Activated CD4-positive, alpha-beta T cell treated with anti-CD3 and anti-CD28 coated beads for 48 hours (primary cell): ENCODE data around the gene VDR.
A peak's percentile ranks its signal among the peaks of the same experiment; 100 is the strongest.

ENCODE experiments used
- DNase-seq: peaks from one replicate; pipeline ENCODE4 v3.0.0-alpha.2; 2020

The VDR gene

GRCh38 chr12:47864646-47865235, 40.1 kb downstream of the VDR start:
- no peak for DNase-seq

GRCh38 chr12:47863985-47864384, 40.8 kb downstream of the VDR start:
- DNase-seq = no peak

DNA sequence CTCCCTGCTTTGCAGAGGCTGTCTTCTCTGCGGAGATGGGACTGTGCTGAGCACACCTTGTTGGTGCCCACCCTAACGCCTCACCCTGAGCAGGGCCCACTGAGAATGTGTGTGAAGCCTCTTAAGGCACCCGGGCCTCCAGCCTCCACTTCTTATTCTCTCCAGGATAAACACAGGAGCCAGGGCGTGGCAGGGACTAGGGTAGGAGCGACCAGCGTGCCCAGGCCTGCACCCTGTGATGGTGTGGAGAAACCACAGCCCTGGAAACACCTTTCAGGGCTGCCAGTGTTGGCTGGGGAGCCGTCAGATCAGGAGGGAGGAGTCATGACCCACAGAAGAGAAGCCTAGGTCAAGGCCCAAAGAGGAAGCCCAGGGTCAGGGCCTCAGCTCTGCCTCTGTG, 41.3 kb downstream of the VDR start:
- DNase-seq = no peak

DNA sequence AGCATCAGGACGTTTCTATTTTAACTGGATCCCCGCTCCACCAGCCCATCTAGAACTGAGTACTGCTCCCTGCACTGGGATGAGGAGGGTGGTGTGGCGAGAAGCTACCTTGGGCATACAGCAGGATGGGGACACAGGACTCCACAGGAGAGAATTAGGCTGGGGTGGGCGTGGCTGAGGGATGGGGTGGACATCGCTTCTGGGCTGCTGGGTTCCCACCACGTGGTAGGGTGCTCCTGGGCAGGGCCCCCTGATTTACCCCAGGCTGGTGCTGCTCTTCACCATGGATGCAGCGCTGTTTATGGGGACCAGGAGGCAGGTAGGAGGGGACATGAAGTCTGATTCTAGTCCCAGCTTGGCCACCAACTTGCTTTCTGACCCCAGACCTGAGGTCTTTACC, 41.9 kb downstream of the VDR start:
- no peak for DNase-seq

DNA sequence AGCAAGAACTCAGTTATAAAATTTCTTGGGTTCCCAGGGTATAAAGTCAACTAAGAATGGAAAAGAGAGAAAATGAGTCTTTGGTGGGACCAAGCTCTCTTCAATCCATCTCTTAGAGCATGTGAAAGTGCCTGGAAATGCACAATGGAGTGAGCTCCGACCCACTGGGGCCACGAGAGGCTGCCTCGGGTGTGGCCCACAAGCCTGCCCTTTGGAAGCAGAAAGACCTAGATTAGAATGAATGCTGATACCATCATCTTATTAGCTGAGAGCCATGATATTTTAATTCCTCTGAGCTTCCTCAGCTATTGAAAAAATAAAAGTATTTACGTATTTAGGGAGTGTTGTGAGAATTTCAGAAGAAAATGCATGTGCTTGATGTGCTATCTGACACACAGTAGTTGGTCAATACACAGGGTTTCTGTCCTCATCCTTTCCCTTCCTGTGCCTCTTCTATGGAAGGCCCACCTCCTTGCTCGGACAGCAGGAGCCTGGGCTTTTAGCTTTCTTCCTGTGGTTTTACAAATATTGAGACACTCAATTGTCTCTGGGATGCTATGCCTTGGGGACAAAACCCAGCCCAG, 42.5 kb downstream of the VDR start:
- no peak for DNase-seq

- no peak for DNase-seq
Measured at GRCh38 chr12:47860873-47861272, 43.9 kb downstream of the VDR start.

GRCh38 chr12:47860279-47860841, 44.4 kb downstream of the VDR start:
- DNase-seq = peak; percentile 69

DNA sequence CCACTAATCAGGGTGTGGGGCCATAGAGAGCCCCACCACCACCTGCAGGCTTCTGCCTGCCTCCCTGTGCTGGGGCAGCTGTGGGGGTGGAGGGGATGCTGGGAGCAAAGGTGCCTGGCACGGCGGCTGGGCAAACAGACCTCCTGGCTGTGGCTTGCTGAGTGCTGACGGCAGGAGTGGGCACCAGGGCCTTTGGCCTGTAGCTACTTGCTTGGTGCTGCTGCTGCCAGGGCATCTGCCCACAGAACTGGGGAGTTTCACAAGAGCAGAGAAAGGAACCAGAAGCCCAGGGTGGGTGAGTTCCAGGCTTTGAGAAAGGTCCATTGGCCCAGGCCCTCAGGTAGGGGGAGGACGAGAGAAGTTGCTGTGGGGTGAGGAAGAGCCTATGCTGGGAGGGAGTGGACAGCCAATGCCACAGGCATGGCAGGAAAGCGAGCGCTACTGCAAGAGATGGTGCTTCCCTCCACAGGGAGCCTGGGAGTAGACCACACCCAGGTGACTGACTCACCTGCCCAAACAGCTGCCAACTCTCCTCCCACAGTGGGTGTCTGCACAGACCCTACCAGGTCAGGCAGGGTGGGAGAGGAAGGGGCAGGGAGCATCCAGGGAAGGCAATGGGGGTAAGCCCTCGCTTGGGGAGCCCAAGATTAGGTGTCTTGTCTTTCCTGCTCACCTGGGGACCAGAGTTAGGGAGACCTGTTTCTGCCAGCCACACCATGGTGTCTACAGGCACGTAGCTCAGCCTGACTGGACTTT, 46.1 kb downstream of the VDR start:
- DNase-seq = no peak

DNA sequence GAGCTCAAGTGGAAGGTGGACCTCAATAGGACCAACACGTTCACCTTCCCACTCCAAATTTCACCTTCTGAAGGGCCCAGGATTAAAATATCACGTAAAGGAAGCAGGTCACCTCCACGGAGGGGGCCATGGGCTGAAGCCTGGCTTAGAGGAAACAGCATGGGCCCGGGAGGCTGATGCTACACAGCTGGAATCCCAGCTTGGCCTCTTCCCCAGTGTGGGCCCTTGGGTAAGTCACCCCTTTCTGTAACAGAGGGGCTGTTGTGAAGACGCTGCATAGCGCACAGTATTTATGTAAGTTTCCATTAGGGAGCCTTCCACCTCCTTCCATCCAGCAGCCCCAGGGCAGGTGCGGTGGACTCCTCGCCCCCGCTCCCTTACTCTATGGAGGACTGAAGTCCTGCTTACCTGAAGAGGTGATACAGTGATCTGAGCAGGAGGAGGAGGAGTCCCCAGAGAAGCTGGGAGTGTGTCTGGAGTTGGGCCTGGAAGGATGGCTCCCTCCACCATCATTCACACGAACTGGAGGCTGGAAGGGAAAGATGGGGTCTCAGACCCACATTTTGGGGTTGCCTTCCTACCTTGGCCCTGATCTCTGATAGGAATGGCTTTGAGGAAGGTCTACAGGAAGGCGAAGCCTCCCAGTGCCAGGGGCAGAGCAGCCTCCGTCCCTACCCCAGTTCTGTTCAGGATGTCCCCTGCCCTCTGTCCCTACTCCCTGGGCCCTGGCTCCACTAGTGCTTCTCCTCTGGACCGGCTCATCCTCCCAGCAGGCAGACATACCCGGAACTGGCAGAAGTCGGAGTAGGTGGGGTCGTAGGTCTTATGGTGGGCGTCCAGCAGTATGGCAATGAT, 47.8 kb downstream of the VDR start:
- no peak for DNase-seq

- no peak for DNase-seq
Measured at GRCh38 chr12:47856094-47856493, 48.7 kb downstream of the VDR start.

- no peak for DNase-seq
Measured at GRCh38 chr12:47855502-47855901, 49.3 kb downstream of the VDR start.

DNA sequence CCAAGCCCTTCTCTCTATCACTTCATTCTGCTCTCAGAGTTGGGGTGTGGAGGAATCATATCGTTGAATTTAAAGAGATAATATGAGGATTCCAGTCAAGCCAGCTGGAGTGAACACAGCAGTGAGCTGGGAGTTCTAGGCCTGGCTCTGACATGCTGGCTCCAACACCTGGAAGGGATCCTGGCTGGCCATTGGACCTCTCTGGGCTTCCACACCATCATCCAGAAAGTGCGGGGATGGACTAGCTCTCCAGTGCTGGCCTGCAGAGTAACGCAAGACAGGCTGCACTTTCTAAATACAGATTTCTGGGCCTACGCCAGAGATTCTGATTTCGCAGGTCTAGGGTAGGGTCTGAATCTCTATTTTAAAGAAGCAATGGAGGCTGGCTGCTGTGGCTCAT, 50.3 kb downstream of the VDR start:
- no peak for DNase-seq

GRCh38 chr12:47852096-47852571, 52.7 kb downstream of the VDR start:
- DNase-seq = no peak

DNA sequence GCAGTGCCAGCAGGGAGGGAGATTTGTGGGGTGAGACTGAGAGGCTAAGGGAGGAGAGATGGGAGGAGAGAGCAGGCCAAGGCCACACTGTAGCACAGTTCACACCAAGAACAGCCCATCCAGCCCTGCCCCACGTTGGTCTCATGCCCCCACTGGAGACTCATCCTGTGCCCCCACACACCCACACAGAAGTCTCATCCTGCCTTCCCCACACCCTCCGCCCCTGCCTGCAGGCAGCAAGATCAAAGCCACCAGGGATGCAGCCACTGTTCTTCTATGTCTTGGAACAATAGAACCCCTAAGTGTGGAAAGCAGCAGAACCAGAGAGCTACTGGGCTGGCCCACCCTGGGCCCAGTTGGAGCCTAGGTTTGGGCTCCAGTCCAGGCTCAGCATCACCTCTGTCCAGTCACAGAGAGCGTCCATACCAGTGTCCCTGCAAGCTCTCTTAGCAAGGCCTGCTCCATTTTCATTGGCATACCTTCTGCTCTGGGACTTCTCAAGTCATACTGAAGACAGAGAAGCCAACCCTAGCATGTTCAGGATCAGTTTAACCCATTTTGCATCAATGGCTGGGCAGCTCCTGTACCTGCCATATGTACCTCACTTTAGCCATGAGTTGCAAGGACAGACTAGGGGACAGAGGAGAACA, 53.4 kb downstream of the VDR start:
- no peak for DNase-seq

DNA sequence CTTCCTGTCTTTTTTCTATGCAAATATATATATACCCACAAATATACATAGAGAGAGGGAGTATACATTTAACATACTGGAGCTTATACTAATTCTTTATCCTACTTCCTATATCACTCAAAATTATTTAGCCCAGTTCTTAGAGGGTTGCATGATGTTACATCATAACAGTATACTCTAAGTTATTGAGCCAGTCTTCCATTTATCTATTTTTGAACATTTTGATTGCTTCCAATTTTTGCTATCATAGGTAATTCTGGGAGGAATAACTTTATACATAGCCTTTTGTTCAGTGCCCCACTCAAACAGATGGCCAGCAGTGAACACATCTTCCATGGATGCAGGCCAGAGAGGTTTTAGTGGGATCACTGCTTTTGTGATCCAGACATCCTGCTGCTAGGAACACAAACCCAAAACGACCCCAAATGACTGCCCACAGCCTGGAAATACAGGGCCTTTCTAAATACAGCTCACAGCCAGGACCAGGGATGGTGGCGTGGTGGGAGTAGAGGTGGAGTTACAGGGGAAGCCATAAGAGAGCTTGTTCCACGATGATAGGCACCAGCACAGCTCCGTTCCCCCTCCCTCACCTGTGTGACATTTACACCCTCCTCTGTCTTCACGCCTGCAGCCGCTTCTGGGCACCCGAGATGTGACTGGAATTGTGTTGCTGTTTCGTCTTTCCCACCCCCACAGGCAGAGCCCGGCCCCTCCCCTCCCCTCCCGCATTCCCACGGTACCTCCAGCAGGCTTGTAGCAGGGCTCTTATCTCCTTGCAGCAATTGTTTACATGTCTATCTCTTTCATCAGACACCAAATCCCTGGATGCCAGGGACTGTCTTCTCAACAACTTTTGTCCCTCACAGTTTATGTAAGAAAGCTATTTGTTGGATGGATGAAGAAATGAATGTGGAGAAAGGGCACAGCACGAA, 54.4 kb downstream of the VDR start:
- DNase-seq = no peak

- DNase-seq = no peak
Measured at GRCh38 chr12:47849261-47849660, 55.5 kb downstream of the VDR start.

GRCh38 chr12:47848853-47849252, 55.9 kb downstream of the VDR start:
- no peak for DNase-seq

DNA sequence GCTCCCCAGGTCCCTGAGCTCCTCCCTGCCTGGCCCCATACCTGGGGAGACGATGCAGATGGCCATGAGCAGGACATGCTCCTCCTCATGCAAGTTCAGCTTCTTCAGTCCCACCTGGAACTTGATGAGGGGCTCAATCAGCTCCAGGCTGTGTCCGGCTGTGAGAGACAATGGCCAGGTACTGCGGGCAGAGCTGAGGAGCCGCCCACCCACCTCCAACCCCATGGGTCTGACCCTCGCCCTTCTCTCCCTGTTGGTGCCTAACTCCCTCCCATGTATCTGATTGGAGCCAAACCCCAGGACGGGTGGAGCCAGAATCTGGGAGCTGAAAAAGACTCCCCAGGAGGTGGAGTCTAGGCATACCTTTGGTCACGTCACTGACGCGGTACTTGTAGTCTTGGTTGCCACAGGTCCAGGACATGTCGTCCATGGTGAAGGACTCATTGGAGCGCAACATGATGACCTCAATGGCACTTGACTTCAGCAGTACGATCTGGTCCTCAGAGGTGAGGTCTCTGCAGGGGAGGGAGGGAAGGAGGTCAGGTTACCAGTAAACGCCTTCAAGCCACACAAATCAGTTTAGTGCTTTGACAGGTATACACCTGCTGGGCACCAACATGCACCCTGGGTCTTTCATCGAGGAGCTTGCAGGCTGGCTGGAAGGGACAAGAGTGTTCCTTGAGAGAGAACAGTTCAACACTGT, 58.3 kb downstream of the VDR start:
- no peak for DNase-seq

DNA sequence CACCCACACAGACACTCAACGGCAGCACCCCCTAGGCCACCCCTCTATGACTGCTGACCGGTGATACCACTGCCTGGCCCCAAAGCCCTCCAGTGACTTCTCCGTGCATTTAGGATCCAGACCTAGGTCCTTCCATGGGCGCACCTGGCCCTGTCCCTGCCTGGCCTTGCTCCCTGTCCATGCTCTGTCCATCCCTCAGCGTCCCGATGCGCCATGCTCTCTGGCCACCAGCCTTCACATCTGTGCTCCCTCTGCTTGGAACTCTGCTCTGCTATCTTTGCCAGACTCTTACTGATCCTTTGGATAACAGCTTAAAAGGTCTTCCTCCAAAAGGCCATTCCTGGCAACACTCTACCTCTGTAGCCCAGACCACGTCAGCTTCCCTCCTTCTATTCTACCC, 59.7 kb downstream of the VDR start:
- no peak for DNase-seq

- DNase-seq = no peak
Measured at GRCh38 chr12:47844264-47845019, 60.4 kb downstream of the VDR start.
